Stimulated activated naive CD4-positive, alpha-beta T cell (primary cell): Measurements from ENCODE around the gene RPTOR.

ENCODE experiments used
- DNase-seq, 6 experiments: peaks; one replicate each; lab custom pipeline; 2025; lab: John Stamatoyannopoulos, UW

Gene RPTOR

DNA sequence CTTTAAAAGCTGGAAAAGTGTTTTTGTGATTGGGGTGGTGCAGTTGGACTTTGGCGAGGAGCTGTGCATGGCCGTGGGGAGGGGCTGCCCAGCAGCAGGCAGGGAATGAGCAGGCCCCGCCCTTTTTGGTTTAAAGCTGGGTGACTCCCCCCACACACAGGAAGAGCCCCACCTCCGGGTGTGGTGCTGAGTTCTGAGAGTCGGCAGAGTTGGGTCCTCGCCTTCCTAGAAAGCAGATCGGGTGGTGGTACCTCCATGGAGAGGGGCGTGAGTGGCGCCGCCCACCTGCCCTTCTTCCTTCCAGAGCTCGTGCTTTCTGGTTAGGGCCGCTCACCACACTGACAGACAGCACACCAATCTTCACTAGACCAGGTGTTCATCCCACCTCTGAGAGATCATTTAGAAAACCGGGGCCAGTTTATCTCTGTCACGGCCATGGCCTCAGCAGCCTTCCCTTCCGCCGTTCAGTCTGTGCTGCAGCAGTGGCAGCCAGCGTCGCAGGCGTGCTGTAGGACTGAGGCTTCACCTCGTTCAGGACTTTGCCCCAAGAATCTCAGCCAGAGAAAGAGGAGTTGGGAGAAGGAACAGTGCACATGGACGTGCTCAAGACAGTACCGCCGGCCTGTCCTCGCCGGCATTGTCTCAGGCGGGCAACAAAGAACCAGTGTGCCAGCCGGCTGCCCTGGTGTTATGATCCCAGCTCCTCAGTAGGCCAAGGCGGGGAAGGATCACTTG is 303.0 kb downstream of the RPTOR start:
- DNase-seq: peak; percentile 22 to 55 (median 42)

DNA sequence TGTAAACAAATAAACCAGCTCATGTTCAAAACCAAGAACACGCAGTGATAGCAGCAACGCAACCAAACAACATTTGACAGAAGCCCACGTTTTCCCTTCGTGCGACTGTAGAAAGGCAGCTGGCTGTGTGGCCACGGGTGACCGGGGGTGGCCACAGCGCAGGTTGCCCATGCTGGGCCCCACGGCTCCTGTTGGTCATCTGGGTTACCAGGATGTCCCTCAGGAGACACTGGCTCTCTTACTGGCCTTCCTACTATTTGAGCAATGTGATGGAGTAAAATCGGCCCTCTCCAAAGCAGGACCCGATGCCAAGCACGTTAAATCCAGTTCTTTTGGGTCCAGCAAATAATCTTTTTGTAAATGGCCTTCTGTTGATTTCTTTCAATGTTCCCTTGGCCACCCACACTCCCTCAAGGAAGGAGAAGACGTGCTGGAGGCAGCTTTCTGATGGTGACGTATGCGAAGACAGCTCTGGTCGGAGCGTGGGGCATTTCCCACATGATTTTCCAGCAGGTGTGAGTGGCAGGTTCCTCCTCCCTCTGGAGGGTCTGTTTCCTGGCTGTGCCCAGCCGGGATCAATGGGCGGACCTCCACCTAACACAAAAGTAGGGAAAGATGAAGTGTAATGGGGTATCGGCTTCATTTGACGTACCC is 303.9 kb downstream of the RPTOR start:
- no peak for DNase-seq

DNA sequence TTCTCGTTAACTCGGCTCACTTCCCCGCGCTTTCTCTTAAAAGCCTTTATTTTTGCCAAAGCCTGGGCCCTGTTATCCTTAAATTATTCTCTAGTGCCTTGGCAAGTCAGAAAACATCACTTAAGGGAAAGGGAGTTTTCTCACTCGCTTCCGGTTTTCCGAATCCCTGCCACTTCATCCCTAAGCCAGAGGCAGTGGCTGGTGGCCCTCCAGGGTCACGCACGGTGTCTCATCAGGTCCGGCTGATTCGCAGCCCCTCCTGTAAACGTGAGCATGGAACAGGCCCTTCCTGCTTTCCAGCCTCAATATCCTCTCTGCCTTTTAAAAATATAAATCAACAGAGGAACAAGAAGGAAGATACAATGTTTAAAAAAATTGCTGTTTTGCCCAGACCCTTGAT is 304.5 kb downstream of the RPTOR start:
- no peak for DNase-seq

DNA sequence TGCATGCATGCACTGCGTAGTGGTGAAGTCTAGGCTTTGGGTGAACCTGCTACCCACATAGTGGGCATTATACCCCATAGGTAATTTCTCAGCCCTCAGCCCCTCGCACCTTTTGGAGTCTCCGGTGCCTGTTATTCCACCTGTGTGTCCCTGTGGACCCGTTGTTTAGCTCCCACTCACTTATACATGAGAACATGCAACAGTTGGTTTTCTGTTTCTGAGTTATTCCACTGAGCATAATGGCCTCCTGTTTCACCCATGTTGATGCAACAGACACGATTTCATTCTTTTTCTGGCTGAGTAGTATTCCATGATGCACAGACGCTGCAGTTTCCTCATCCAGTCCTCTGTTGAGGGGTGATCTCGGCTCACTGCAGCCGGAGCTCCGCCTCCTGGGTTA is 305.5 kb downstream of the RPTOR start:
- no peak for DNase-seq

DNA sequence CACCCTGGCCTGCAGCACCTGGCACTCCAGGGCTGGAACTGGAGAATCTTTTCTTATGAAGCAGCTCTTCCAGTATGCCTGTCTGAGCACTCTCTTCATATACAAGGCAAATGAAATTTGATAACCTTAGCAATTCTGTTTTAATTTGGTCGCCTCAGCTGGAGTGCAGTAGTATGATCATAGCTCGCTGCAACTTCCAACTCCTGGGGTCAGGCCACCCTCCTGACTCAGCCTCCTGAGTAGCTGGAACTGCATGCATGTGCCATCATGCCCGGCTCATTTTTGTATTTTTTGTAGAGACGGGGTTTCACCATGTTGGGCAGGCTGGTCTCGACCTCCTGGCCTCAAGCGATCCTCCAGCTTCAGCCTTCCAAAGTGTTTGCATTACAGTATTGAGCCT is 306.2 kb downstream of the RPTOR start:
- no peak for DNase-seq

DNA sequence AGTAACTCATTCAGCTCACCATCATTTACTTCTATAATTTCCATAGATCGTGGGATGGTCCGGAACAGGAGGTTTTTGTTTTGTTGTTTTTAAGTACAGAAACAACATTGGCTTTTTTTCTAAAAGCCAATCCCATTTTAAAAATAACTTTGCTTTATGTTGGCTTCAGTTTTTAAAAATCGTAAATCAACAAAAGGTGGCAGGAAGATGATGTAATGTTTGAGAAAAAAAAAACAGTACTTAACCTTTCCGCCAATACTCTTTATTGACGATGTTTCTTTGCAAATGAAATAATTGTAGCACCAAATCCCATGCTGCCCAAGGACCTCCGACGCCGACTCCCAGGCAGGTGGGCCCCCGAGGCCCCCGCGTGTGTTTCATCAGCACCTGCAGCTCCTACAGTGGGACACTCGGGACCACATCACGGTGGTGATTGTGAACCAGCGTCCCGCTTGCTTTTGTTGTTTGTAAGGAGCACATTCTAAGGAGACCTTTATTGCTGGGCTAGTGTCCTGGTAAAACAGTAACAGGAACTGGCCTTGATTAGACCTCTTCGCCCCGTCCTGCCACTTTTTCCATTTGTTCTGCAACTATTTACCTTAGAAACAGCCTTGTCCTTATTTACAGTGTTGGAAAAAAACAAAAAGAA is 306.8 kb downstream of the RPTOR start:
- no peak for DNase-seq

DNA sequence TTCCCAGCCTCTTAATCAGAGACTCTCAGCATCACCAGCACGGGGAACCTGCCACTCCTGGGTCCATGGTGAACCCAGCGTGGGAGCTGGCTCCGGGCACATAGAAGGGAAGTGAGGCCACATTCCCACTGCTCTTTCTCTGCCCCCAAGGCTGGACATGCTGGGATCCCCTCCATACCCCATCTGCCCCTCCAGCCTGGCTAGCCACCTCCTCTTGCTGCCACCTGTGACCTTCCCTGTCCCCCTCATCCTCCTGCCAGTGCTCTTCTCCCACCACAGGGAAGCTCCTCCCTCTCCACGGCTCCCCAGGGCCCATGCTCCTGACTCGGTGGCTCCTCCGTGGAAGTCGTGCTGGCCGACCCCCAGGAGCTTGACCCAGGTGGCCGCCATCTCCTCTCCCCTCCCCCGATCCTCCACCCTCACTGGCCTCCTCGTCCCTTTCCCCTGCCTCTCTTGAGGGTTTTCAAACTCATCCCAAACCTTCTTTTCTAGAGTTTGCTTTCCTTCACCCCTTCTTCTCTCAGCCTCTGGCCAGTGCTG is 307.9 kb downstream of the RPTOR start:
- no peak for DNase-seq

DNA sequence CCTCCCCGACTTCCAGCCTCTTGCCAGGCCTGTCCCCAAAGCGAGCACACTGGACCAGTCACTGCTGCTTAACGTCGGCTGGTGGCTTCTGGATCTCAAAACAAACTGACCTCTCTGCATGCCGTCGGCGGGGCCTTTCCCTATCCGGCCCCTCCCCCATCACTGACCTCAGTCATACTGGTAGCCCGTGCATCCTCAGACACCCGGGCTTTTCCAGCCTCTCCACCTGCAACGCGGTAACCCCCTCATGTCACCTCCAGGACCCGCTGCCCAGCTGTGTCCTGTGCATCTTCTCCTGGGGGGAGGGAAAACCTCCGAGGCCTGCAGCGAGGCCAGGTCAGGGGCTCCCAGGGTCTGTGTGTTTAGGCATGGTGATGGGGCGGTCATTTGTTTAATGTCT is 308.4 kb downstream of the RPTOR start:
- no peak for DNase-seq

DNA sequence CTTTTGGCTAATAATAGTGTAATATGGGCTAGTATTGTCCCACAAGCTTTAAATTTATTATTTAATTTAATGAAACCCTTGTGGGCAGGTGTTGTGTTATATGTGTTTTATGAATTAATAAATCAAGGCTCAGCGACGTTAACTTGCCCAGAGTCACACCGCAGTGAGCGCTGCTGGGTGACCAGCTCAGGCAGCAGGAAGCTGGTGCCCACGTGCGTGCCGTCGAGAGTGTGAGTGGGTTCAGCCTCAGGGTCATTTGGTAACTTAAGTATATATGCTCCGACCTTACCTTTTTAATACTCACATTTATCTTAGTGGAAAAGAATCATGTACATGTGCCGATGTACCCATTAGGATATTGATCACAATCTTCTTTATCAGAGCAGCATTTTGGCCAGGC is 309.6 kb downstream of the RPTOR start:
- no peak for DNase-seq

DNA sequence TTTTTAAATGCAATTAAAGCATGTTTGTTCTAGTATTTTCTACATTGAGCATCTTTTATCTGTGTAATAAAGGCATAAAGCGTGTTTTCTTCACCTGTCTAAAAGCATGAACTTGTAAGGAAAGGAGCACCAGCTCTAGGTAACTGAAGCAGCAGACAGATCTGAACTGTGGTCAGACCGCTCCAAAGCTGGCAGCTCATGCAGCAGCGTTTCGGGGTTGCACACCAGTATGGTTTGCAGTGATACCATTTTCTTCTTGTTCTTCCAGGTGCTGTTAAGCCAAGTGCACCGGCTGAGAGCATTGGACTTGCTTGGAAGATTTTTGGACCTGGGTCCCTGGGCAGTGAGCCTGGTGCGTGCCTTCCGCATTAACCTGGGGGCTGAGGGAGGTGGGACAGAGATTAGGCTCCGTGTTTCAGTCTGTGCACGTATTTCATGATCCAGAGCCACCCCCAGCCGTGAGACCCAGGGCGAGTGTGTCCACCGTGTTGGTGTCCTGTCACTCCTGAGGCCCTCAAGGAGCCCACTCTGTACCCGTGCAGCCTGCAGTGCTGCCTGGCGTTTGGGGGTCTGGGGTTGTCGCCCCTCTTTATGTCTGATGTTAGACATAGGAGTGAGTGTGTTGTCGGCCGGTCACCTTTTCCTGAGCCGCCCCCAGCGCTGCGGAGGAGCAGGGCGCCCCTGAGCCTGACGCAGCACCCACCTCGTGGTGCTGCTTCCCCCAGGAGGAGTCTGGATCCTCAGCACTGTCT is 310.7 kb downstream of the RPTOR start:
- DNase-seq: no peak

DNA sequence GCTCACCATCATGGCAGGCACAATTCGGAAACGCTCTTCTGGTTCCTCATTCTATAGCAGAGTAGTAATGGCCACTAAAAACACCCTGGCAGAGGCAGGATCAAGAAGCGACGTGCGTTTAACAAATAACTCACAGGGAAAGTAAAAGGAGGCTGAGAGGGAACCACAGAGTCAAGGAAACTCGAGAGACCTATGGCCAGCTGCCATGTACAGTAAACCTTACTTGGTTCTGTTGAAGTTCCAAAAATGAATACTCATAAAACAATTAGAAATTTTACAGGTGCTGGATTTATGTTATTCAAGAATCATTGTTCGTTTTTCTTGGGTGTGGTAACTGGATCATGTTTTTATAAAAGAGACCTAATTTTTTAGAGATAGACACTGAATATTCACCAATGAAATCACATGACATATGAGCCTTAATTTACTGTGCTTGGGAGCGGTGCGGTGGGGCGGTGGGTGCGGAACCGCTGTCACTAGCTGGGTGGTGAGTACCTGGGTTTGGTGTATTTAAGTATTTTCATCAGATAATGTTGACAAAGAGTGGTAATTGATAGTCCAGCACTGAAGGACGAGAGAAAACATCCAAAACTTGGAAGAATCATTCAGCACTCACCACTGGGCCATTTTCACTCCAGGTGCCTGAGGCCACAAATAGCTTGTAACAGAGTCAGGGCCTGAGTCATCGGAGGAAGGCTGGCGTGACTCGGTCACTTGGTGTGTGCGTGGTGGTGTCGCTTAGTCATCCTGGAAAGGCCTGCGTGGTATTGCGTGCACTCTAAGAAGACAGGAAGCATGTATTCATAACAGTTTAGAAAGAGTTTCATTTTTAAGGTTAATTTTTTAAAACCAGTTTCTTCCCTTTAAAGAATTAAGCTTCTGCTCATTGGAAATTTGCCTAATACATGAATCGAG is 311.6 kb downstream of the RPTOR start:
- DNase-seq: no peak

DNA sequence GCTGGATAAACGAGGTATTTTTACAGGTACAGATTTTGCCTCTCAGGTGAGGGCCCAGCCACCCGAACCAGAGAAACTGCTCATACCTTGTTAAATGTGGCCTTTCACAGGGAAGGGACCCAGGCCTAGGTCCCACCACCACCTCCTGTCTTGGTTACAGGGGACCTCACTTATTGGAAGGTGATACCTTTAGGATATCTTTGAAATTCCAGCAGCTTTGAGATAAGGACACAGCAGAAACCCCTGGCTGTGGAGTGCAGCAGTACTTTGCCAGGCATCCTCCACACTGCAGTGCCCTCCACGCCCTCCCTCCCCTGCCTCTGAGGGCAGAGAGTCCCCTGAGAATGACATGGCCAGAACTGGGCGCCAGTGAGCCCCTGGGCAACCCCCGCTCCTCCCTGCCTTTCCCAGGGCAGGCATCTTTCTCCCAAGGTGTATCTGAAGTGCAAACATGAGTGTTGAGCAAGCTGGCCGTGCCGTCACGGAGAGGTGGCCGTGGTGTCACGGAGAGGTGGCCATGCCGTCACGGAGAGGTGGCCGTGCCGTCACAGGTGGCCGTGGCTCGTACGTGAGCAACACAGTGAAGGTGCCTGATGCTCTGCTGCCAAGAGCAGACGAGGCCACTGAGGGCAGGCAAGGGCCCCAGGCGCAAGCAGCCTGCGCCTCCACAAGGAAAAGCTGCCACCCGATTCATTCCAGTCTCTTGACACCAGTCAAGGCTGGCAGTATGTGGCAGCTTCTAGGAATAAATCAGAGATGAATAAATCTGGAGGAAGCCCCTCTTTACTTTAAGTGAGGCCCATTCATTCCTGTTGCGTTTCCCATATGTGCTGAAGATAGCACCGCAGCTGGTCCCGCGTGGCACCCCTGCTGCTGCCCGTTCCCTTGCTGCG is 312.5 kb downstream of the RPTOR start:
- no peak for DNase-seq

DNA sequence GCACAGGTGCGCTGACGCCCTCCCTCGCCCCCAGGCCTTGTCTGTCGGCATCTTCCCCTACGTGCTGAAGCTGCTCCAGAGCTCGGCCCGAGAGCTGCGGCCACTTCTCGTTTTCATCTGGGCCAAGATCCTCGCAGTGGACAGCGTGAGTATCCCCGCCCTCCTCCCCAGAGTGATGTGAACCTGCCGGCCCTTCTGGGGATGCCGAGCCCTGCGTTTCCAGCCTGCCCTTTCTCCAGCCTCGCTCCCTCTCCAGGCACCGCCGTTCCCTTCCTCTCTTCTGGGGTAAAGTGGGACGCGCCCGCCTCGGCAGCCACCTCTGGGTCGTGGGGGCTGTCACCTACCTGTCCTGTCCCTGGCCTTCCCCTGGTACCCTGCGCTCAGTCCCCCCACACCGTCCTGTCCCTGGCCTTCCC is 313.1 kb downstream of the RPTOR start:
- DNase-seq: no peak

DNA sequence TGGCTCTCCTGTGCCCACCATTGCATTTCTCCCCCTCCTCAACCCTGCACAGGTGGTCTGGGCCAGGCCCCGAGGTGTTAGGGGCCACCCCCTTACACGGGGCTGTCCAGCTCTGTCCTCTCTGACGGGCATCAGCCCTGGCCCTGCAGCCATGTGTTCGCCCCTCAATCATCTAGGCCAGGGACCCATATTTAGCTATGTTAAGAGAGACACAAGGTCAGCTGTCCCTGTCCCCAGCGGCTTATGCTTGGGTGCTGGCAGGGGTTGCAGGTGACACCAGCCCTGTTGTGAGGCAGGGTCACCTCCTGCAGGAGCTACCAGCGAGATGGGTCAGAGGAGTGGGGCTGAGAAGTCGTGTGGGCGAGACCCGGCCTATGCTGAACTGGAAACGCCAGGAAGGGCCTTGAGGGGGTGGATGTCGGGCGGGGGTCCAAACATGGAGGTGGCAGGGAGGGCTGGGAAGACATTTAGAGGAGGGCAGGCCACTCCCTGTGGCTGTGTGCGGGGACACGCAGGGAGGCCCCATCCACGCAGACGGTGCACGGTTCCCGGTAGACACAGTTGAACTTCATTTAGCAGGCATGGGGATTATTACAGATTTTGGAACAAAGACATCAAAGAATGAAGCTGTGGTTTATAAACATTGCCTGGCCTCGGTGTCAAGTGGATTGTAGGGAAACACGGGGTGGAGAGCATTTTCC is 313.8 kb downstream of the RPTOR start:
- no peak for DNase-seq

DNA sequence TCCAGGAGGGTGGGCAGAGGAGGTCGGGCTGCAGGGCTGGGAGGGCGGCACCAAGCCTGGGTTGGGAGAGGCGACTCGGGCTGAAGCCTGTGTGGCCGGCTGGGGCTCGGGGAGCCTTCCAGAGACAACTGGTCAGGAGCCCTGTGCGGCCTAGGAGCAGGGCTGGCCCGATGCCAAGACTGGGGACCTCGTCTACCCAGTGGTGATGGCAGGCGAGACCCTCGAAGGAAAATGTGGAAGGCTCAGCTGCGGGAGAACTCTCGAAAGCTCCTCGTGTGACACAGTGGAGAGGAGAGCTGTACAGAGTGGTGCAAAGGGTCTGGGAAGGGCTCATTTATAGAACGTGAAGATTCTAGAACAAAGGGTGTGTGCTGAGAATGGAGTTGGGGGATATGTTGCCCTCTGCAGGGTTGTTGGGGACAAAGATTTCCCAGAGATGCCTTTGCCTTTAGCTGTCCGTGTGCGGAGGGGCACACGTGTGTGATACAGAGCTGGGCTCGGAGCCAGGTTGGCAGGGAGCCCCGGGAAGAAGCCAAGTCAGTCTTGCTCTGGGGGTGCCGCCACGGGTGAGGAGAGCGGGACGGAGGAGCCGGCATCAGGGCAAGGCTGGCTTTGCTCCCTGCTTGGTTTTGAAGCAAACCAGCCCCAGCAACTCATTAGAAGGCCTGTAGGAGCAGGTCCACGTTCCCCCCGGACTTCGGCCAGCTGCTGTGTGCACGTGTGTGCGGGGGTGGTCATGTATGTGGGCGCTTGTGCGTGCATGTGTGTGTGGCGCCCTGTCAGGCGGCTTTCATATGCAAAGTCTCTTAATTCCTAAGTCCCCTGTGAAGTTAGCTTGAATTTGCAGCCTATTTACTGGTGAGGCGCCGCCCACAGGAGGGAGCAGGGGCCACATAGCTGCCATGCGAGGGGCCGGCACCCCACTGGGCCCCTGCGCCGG is 314.6 kb downstream of the RPTOR start:
- no peak for DNase-seq

DNA sequence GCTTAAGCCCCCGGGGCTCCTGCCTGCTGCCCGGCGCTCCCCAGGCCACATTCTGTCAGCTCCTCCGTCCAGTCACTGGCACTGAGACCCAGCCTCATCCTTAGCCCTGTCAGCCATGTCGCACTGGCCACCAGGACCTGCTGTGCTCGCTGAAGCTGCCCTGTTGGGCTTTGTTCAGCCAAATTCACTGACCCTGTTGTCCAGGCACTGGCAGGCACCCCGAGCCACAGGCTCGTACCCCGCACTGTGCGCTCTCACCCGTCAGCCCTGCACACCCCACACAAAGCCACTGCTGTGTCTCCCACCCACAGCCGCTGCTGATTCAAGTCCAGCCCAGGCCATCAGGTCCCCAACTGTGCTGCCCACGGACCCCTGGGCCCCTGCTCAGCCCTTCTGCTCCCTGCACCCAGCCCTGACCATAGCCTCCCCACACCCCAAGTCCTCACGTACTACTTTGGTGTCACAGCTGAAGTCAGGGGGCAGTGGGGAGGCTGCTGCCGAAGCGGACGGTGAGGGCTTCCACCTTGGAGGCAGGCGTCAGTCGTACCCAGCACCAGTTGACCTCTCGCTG is 315.5 kb downstream of the RPTOR start:
- no peak for DNase-seq

DNA sequence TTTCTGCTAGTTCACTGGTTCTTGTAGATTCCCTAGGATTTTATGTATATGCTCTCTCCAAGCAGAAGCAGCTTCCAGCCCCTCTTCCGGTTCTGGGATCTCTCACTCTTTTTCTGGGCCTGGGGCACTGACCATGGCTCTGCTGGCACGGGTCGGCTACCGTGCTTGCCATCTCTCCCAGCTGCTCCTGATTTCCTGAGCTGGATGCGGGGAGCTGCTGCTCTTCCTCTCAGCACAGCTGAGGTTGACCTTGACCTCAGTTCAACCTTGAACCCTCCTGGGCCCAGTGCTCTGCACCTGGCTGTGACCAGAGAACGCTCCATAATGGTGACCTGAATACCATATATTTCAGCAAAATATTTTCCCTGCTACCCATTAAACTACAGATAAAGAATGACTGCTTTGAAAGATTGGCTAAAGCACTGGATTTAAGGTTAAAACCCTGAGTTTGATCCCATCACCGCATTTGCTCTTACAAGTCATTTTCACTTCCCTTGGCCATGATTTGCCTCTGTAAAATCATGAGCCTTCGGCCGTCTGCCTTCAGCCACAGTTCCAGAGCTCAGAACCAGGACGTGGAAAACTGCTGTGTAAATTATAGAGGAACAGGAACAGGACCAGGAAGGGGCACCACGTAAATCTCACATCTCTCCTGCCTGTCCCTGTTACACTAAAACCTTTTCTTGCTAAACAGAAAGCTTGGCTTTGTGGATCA is 316.2 kb downstream of the RPTOR start:
- DNase-seq: no peak
